Mucosa of rectum (tissue), 2 donors: ENCODE measurements around the gene RAVER2.

Experiments used
- H3K27ac ChIP-seq, 2 donors: one replicate each; pipeline ENCODE4 v1.7.0; 2013; ENCODE audit warnings: inconsistent platforms in 2 of 2, low read depth in 2 of 2, low read length in 2 of 2
- H3K27me3 ChIP-seq, 2 donors: one replicate each; pipeline ENCODE4 v1.7.0; 2013; ENCODE audit warnings: low read length in 2 of 2; ENCODE audit not compliant: control insufficient read depth in 2 of 2, insufficient read depth in 2 of 2
- H3K36me3 ChIP-seq, 2 donors: one replicate each; pipeline ENCODE4 v1.7.0; 2013; ENCODE audit warnings: low read length in 2 of 2; ENCODE audit not compliant: control insufficient read depth in 2 of 2, insufficient read depth in 2 of 2
- H3K4me1 ChIP-seq, 2 donors: one replicate each; pipeline ENCODE4 v1.7.0; 2013; ENCODE audit warnings: low read length in 2 of 2, mild to moderate bottlenecking in 1 of 2; ENCODE audit not compliant: control insufficient read depth in 2 of 2, insufficient read depth in 2 of 2
- H3K4me3 ChIP-seq, 2 donors: one replicate each; pipeline ENCODE4 v1.7.0; 2013; ENCODE audit warnings: low read length in 2 of 2
- H3K9ac ChIP-seq, 2 donors: one replicate each; pipeline ENCODE4 v1.7.0; 2013; ENCODE audit warnings: low read length in 2 of 2, low read depth in 1 of 2, mild to moderate bottlenecking in 1 of 2
- H3K9me3 ChIP-seq, 2 donors: one replicate each; pipeline ENCODE4 v1.7.0; 2013; ENCODE audit warnings: low read length in 2 of 2; ENCODE audit not compliant: control insufficient read depth in 2 of 2
- donor health status: healthy.
- donor health status: Normal muscosa, but diverticular disease.

Gene RAVER2

GRCh38 chr1:64841330-64842065 is 96.6 kb downstream of the RAVER2 start:
- Histone ChIP-seq H3K9ac (no peak overlapping the region), H3K4me1 (no peaks in the 10 kb centered on the region), H3K36me3 (peaks cover 69 to 75% of the 10 kb centered on the region in 2 donors), H3K27me3 (no peaks in the 10 kb centered on the region), H3K27ac (no peak overlapping the region), H3K9me3 (no peaks in the 10 kb centered on the region), H3K4me3 (no peak overlapping the region)

GRCh38 chr1:64842224-64842623 is 97.3 kb downstream of the RAVER2 start:
- Histone ChIP-seq H3K9ac (no peak overlapping the region), H3K36me3 (peaks cover 63 to 71% of the 10 kb centered on the region in 2 donors), H3K9me3 (no peaks in the 10 kb centered on the region), H3K27me3 (no peaks in the 10 kb centered on the region), H3K4me1 (no peaks in the 10 kb centered on the region), H3K4me3 (no peak overlapping the region), H3K27ac (no peak overlapping the region)

- Histone ChIP-seq H3K4me1 (no peaks in the 10 kb centered on the region), H3K36me3 (peaks cover 62 to 74% of the 10 kb centered on the region in 2 donors), H3K27me3 (no peaks in the 10 kb centered on the region), H3K9ac (no peak overlapping the region), H3K27ac (no peak overlapping the region), H3K9me3 (no peaks in the 10 kb centered on the region), H3K4me3 (no peak overlapping the region)
Measured at GRCh38 chr1:64843675-64844074, 98.8 kb downstream of the RAVER2 start.

- H3K4me1 ChIP-seq: no peaks in the 10 kb centered on the region
- no peak overlapping the region for H3K27ac ChIP-seq
- no peak overlapping the region for H3K4me3 ChIP-seq
- H3K9me3 ChIP-seq: no peaks in the 10 kb centered on the region
- no peak overlapping the region for H3K9ac ChIP-seq
- H3K27me3 ChIP-seq: no peaks in the 10 kb centered on the region
- peaks cover 62 to 78% of the 10 kb centered on the region in 2 donors for H3K36me3 ChIP-seq
Measured at GRCh38 chr1:64844175-64844574, 99.3 kb downstream of the RAVER2 start.

GRCh38 chr1:64844609-64845008 is 99.7 kb downstream of the RAVER2 start:
- H3K36me3 ChIP-seq: peaks cover 60 to 77% of the 10 kb centered on the region in 2 donors
- H3K9me3 ChIP-seq: no peaks in the 10 kb centered on the region
- H3K27ac ChIP-seq: no peak overlapping the region
- H3K9ac ChIP-seq: no peak overlapping the region
- H3K4me1 ChIP-seq: no peaks in the 10 kb centered on the region
- H3K4me3 ChIP-seq: no peak overlapping the region
- no peaks in the 10 kb centered on the region for H3K27me3 ChIP-seq

GRCh38 chr1:64845831-64846425 is 101.1 kb downstream of the RAVER2 start:
- Histone ChIP-seq H3K27ac (no peak overlapping the region), H3K9me3 (no peaks in the 10 kb centered on the region), H3K27me3 (no peaks in the 10 kb centered on the region), H3K9ac (no peak overlapping the region), H3K4me1 (no peaks in the 10 kb centered on the region), H3K36me3 (peaks cover 57 to 79% of the 10 kb centered on the region in 2 donors), H3K4me3 (no peak overlapping the region)

GRCh38 chr1:64846573-64847430 is 101.9 kb downstream of the RAVER2 start:
- H3K9me3 ChIP-seq: no peaks in the 10 kb centered on the region

GRCh38 chr1:64847666-64848065 is 102.8 kb downstream of the RAVER2 start:
- H3K27me3 ChIP-seq: no peaks in the 10 kb centered on the region
- no peak overlapping the region for H3K9ac ChIP-seq
- no peak overlapping the region for H3K4me3 ChIP-seq
- no peaks in the 10 kb centered on the region for H3K4me1 ChIP-seq
- H3K27ac ChIP-seq: no peak overlapping the region
- peaks cover 52 to 74% of the 10 kb centered on the region in 2 donors for H3K36me3 ChIP-seq
- H3K9me3 ChIP-seq: no peaks in the 10 kb centered on the region

More at GRCh38 chr1:64846573-64847430, 101.9 kb downstream of the RAVER2 start:
- Histone ChIP-seq H3K27ac (no peak overlapping the region), H3K4me3 (no peak overlapping the region), H3K27me3 (no peaks in the 10 kb centered on the region), H3K9ac (no peak overlapping the region), H3K4me1 (no peaks in the 10 kb centered on the region), H3K36me3 (peaks cover 52 to 70% of the 10 kb centered on the region in 2 donors)

GRCh38 chr1:64848136-64848535 is 103.3 kb downstream of the RAVER2 start:
- H3K36me3 ChIP-seq: peaks cover 53 to 74% of the 10 kb centered on the region in 2 donors
- no peaks in the 10 kb centered on the region for H3K4me1 ChIP-seq
- H3K9ac ChIP-seq: no peak overlapping the region
- no peaks in the 10 kb centered on the region for H3K9me3 ChIP-seq
- no peaks in the 10 kb centered on the region for H3K27me3 ChIP-seq
- H3K4me3 ChIP-seq: no peak overlapping the region
- H3K27ac ChIP-seq: no peak overlapping the region

GRCh38 chr1:64848803-64849202 is 103.9 kb downstream of the RAVER2 start:
- no peak overlapping the region for H3K27ac ChIP-seq
- H3K4me3 ChIP-seq: no peak overlapping the region
- no peak overlapping the region for H3K9ac ChIP-seq
- no peaks in the 10 kb centered on the region for H3K4me1 ChIP-seq
- peaks cover 56 to 76% of the 10 kb centered on the region in 2 donors for H3K36me3 ChIP-seq
- no peaks in the 10 kb centered on the region for H3K9me3 ChIP-seq
- no peaks in the 10 kb centered on the region for H3K27me3 ChIP-seq
